Stomach smooth muscle (tissue), 2 donors: ENCODE results near the gene ADRM1.
A peak's percentile ranks its signal among the peaks of the same experiment; 100 is the strongest.

Source experiments
- H3K27ac ChIP-seq: one replicate; pipeline ENCODE4 v1.7.0; 2013; ENCODE audit warnings: mild to moderate bottlenecking, low read length, inconsistent platforms
- H3K27me3 ChIP-seq, 2 donors: one replicate each; pipeline ENCODE4 v1.7.0; 2013; ENCODE audit warnings: low read length in 2 of 2; ENCODE audit not compliant: insufficient read depth in 2 of 2, control insufficient read depth in 1 of 2
- H3K36me3 ChIP-seq, 2 donors: one replicate each; pipeline ENCODE4 v1.7.0; 2013; ENCODE audit warnings: low read length in 2 of 2; ENCODE audit not compliant: control insufficient read depth in 2 of 2, insufficient read depth in 2 of 2
- H3K4me1 ChIP-seq: one replicate; pipeline ENCODE4 v1.7.0; 2013; ENCODE audit warnings: low read length; ENCODE audit not compliant: control insufficient read depth, insufficient read depth
- H3K4me3 ChIP-seq, 2 donors: one replicate each; pipeline ENCODE4 v1.7.0; 2013; ENCODE audit warnings: low read length in 2 of 2
- H3K9ac ChIP-seq, 2 donors: one replicate each; pipeline ENCODE4 v1.7.0; 2013; ENCODE audit warnings: low read length in 2 of 2, mild to moderate bottlenecking in 1 of 2
- H3K9me3 ChIP-seq, 2 donors: one replicate each; pipeline ENCODE4 v1.7.0; 2013; ENCODE audit warnings: low read length in 2 of 2; ENCODE audit not compliant: control insufficient read depth in 2 of 2
- donor health status: healthy.
- donor health status: Pancreatic carcinoma.

The ADRM1 gene

GRCh38 chr20:62346398-62347150 is 43.8 kb downstream of the ADRM1 start:
- Histone ChIP-seq H3K27ac (no peak overlapping the region), H3K36me3 (peaks cover 39 to 56% of the 10 kb centered on the region in 2 donors)

GRCh38 chr20:62347151-62347404 is 44.3 kb downstream of the ADRM1 start:
- Histone ChIP-seq H3K27me3 (no peaks in the 10 kb centered on the region), H3K27ac (no peak overlapping the region), H3K4me3 (no peak overlapping the region), H3K9ac (no peak overlapping the region), H3K36me3 (peaks cover 39 to 57% of the 10 kb centered on the region in 2 donors), H3K4me1 (peaks cover 6% of the 10 kb centered on the region), H3K9me3 (no peaks in the 10 kb centered on the region)

More at GRCh38 chr20:62346398-62347150, 43.8 kb downstream of the ADRM1 start:
- Histone ChIP-seq H3K27me3 (no peaks in the 10 kb centered on the region), H3K4me1 (peaks cover 6% of the 10 kb centered on the region), H3K9ac (no peak overlapping the region), H3K4me3 (no peak overlapping the region), H3K9me3 (no peaks in the 10 kb centered on the region)

- Histone ChIP-seq H3K9ac (no peak overlapping the region), H3K27ac (no peak overlapping the region), H3K9me3 (no peaks in the 10 kb centered on the region), H3K4me3 (no peak overlapping the region), H3K27me3 (no peaks in the 10 kb centered on the region), H3K36me3 (peaks cover 39 to 57% of the 10 kb centered on the region in 2 donors), H3K4me1 (peaks cover 10% of the 10 kb centered on the region)
These were observed 44.6 kb downstream of the ADRM1 start for GRCh38 chr20:62347445-62347844.

GRCh38 chr20:62348604-62349003 is 45.8 kb downstream of the ADRM1 start:
- H3K4me1 ChIP-seq: peaks cover 21% of the 10 kb centered on the region
- no peaks in the 10 kb centered on the region for H3K27me3 ChIP-seq
- H3K27ac ChIP-seq: no peak overlapping the region
- H3K36me3 ChIP-seq: peaks cover 39 to 52% of the 10 kb centered on the region in 2 donors
- no peak overlapping the region for H3K9ac ChIP-seq
- no peaks in the 10 kb centered on the region for H3K9me3 ChIP-seq
- H3K4me3 ChIP-seq: no peak overlapping the region

GRCh38 chr20:62349556-62350097 is 46.8 kb downstream of the ADRM1 start:
- Histone ChIP-seq H3K27me3 (no peaks in the 10 kb centered on the region), H3K4me3 (no peak overlapping the region), H3K36me3 (peaks cover 33 to 50% of the 10 kb centered on the region in 2 donors), H3K27ac (peak overlapping the region; percentile 37), H3K9me3 (no peaks in the 10 kb centered on the region), H3K9ac (no peak overlapping the region), H3K4me1 (peaks cover 30% of the 10 kb centered on the region)

GRCh38 chr20:62350098-62350628 is 47.4 kb downstream of the ADRM1 start:
- peak overlapping the region; percentile 37 for H3K27ac ChIP-seq
- peaks cover 30 to 50% of the 10 kb centered on the region in 2 donors for H3K36me3 ChIP-seq
- no peaks in the 10 kb centered on the region for H3K27me3 ChIP-seq
- H3K9ac ChIP-seq: no peak overlapping the region
- no peaks in the 10 kb centered on the region for H3K9me3 ChIP-seq
- no peak overlapping the region for H3K4me3 ChIP-seq
- peaks cover 36% of the 10 kb centered on the region for H3K4me1 ChIP-seq

GRCh38 chr20:62350629-62351422 is 48.0 kb downstream of the ADRM1 start:
- Histone ChIP-seq H3K9me3 (no peaks in the 10 kb centered on the region), H3K27me3 (no peaks in the 10 kb centered on the region), H3K36me3 (peaks cover 28 to 44% of the 10 kb centered on the region in 2 donors), H3K4me3 (no peak overlapping the region), H3K9ac (no peak overlapping the region), H3K4me1 (peaks cover 42% of the 10 kb centered on the region), H3K27ac (peak overlapping the region; percentile 37)

GRCh38 chr20:62351469-62352401 is 48.9 kb downstream of the ADRM1 start:
- Histone ChIP-seq H3K4me1 (peaks cover 51% of the 10 kb centered on the region), H3K9me3 (no peaks in the 10 kb centered on the region), H3K4me3 (no peak overlapping the region), H3K27me3 (no peaks in the 10 kb centered on the region), H3K9ac (no peak overlapping the region), H3K36me3 (peaks cover 19 to 35% of the 10 kb centered on the region in 2 donors), H3K27ac (peak overlapping the region; percentile 84)

GRCh38 chr20:62352402-62353288 is 49.8 kb downstream of the ADRM1 start:
- peaks cover 12 to 26% of the 10 kb centered on the region in 2 donors for H3K36me3 ChIP-seq
- peaks cover 60% of the 10 kb centered on the region for H3K4me1 ChIP-seq
- no peak overlapping the region for H3K9ac ChIP-seq
- no peak overlapping the region for H3K4me3 ChIP-seq
- H3K27me3 ChIP-seq: no peaks in the 10 kb centered on the region
- H3K27ac ChIP-seq: peak overlapping the region; percentile 84
- no peaks in the 10 kb centered on the region for H3K9me3 ChIP-seq
